Measurements from ENCODE around the gene RNF41.
"Not testable (repeated sequence)": the region's sequence is repeated elsewhere in the genome, so short reads cannot be mapped to it uniquely, and the experiment has no call there.

RNF41 gene

GRCh38 chr12:56160193-56160763 is 61.4 kb downstream of the RNF41 start:
- TF ChIP-seq MYC (IDR thresholded peaks at IDR 0.05; ENCODE audit: low read depth, low read length) (no peak), CTCF (IDR thresholded peaks at IDR 0.05; ENCODE audit: low read depth, low read length) (no peak), POLR2A (IDR thresholded peaks at IDR 0.05; ENCODE audit: extremely low read depth, insufficient read length) (no peak)
- TF ChIP-seq, protein P1, sequence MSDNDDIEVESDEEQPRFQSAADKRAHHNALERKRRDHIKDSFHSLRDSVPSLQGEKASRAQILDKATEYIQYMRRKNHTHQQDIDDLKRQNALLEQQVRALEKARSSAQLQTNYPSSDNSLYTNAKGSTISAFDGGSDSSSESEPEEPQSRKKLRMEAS (IDR thresholded peaks at IDR 0.05; ENCODE audit: low read depth, low read length): no peak

DNA sequence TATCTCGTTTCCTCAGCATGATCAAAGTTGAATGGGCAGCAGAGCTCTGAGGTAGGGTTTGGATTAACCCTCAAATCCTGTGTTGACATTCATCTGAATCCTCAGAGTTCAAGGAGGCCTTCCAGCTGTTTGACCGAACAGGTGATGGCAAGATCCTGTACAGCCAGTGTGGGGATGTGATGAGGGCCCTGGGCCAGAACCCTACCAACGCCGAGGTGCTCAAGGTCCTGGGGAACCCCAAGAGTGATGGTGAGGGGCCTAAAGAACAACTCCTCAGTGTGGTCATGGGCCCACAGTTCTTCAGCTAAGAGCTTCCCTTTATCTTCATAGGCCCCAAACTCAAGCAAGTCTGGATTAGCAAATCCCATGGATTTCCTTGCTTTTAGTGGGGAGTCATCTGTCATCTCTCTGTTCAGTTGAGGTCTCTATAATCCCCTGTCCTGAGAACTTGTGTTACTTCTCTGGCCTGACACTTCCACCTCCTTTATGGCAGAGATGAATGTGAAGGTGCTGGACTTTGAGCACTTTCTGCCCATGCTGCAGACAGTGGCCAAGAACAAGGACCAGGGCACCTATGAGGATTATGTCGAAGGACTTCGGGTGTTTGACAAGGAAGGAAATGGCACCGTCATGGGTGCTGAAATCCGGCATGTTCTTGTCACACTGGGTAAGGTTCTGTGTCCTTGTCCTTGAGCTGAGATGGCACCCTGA is 62.1 kb downstream of the RNF41 start:
- TF ChIP-seq MYC (IDR thresholded peaks at IDR 0.05; ENCODE audit: low read depth, low read length) (no peak), CTCF (IDR thresholded peaks at IDR 0.05; ENCODE audit: low read depth, low read length) (no peak), POLR2A (IDR thresholded peaks at IDR 0.05; ENCODE audit: extremely low read depth, insufficient read length) (no peak)
- TF ChIP-seq, protein P1 (IDR thresholded peaks at IDR 0.05; ENCODE audit: low read depth, low read length): no peak
- peak overlapping the region; percentile 93 for H3K4me3 ChIP-seq (ENCODE audit: low read depth, low read length)
- no peak for DNase-seq (ENCODE audit: low read depth)

More at GRCh38 chr12:56160193-56160763, 61.4 kb downstream of the RNF41 start:
- peak overlapping the region; percentile 93 for H3K4me3 ChIP-seq (ENCODE audit: low read depth, low read length)
- peak; percentile 29 for DNase-seq (ENCODE audit: low read depth)

GRCh38 chr12:56158926-56159461 is 62.7 kb downstream of the RNF41 start:
- peak; percentile 77 for DNase-seq (ENCODE audit: low read depth)
- H3K4me3 ChIP-seq (ENCODE audit: low read depth, low read length): peak overlapping the region; percentile 93
- no peak for TF ChIP-seq CTCF (IDR thresholded peaks at IDR 0.05; ENCODE audit: low read depth, low read length)
- no peak for TF ChIP-seq POLR2A (IDR thresholded peaks at IDR 0.05; ENCODE audit: extremely low read depth, insufficient read length)
- TF ChIP-seq, protein P1 (IDR thresholded peaks at IDR 0.05; ENCODE audit: low read depth, low read length): no peak
- TF ChIP-seq MYC (IDR thresholded peaks at IDR 0.05; ENCODE audit: low read depth, low read length): no peak

- TF ChIP-seq, protein P1 (IDR thresholded peaks at IDR 0.05; ENCODE audit: low read depth, low read length): no peak; the same call in 1 of the 2 replicates
- peak; percentile 48; the same call in 1 of the 2 replicates for TF ChIP-seq MYC (IDR thresholded peaks at IDR 0.05; ENCODE audit: low read depth, low read length)
- TF ChIP-seq POLR2A (IDR thresholded peaks at IDR 0.05; ENCODE audit: extremely low read depth, insufficient read length): peak; percentile 94
- DNase-seq (ENCODE audit: low read depth): peak; percentile 99
- H3K4me3 ChIP-seq (ENCODE audit: low read depth, low read length): peak within 1 kb of the TSS; percentile 93
Observed at GRCh38 chr12:56158029-56158925, 63.4 kb downstream of the RNF41 start, which contains the start of gene MYL6. MYL6 (plus strand) TSS chr12:56158359; CDS start chr12:56158402, 43 bp downstream.

DNA sequence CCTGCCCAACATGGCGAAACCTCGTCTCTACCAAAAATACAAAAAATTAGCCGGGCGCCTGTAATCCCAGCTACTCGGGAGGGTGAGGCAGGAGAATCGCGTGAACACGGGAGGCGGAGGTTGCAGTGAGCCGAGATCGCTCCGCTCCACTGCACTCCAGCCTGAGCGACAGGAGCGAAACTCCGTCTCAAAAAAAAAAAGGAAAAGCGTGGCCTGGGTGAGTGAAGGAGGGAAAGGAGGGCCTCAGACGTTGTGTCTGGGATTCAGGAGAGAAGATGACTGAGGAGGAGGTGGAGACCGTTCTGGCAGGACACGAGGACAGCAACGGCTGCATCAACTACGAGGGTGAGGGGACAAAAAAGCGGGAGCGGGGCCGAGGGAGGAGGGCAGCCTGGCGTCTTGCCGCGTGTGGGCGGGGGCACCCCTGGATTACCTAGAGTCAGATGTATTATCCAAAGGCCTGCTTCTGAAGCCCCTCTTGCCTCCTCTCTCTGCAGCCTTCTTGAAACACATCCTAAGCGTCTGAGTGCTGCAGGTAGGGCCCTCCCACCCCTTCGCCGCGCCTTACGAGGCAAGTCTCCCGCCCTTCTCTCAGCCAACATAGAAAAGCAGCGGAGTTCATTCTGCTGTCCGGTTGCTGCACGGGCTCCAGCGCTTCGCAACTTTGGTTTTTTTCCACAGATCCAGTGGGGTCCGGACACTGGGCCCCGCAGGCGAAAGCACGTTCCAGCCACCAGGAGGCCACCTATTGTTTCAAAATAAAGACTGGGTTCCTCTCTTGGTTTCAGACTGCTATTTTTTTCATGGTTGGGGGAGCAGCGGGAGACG is 64.3 kb downstream of the RNF41 start:
- TF ChIP-seq, protein P1 (IDR thresholded peaks at IDR 0.05; ENCODE audit: low read depth, low read length): peak; percentile 47; the same call in 1 of the 2 replicates
- TF ChIP-seq CTCF (IDR thresholded peaks at IDR 0.05; ENCODE audit: low read depth, low read length) (peak; percentile 42), POLR2A (IDR thresholded peaks at IDR 0.05; ENCODE audit: extremely low read depth, insufficient read length) (peak; percentile 14), MYC (IDR thresholded peaks at IDR 0.05; ENCODE audit: low read depth, low read length) (peak; percentile 39; the same call in 1 of the 2 replicates)
- H3K4me3 ChIP-seq (ENCODE audit: low read depth, low read length): peak overlapping the region; percentile 55
- peak; percentile 87 for DNase-seq (ENCODE audit: low read depth)

DNA sequence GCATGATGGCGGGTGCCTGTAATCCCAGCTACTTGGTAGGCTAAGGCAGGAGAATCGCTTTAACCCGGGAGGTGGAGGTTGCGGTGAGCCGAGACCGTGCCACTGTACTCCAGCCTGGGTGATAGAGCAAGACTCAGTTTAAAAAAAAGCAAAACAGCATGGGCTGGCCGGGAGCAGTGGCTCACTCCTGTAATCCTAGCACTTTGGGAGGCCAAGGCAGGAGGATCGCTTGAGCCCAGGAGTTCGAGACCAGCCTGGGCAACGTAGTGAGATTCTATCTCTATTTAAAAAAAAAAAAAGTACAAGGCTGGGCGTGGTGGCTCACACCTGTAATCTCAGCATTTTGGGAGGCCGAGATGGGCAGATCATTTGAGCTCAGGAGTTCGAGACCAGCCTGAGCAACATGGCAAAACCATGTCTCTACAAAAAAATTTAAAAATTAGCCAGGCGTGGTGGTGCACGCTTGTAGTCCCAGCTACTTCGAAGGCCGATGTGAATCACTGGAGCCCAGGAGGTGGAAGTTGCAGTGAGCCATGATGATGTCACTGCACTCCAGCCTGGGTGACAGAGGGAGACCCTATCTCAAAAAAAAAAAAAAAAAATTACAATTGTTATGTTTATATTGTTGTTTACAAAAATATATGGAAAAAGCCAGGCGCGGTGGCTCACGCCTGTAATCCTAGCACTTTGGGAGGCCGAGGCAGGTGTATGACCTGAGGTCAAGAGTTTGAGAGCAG is 65.1 kb downstream of the RNF41 start:
- DNase-seq (ENCODE audit: low read depth); H3K4me3 ChIP-seq (ENCODE audit: low read depth, low read length): not testable (repeated sequence)
